K562 (cell line): ENCODE results near the gene SH2D4B. TPM values are rescaled to one million over a fixed set of nuclear protein-coding genes. Genes with fewer than 3 reads are reported as not detected.
A peak's percentile ranks its signal among the peaks of the same experiment; 100 is the strongest.

Experiments used
- DPF2 ChIP-seq: fragments of 450-650 bp; IDR thresholded peaks from 2 replicates; pipeline ENCODE4 v1.6.1; 2016
- FIP1L1 ChIP-seq: fragments of 200-400 bp; formaldehyde crosslinking; IDR thresholded peaks from 2 replicates; pipeline ENCODE4 v1.6.1; 2018; ENCODE audit warnings: mild to moderate bottlenecking, low read depth, low read length; ENCODE audit not compliant: poor library complexity, severe bottlenecking
- FOXM1 ChIP-seq, 2 experiments: fragments of 450-650 bp in 1 of 2; sonication (generic) in 1 of 2; formaldehyde crosslinking in 1 of 2; IDR thresholded peaks; 2 replicates each; pipeline versions ENCODE4 v1.6.1 to v1.9.0; 2017 to 2022; ENCODE audit warnings: low read depth in 2 of 2, mild to moderate bottlenecking in 2 of 2, missing genetic modification reagents in 1 of 2, moderate library complexity in 1 of 2
- HDAC1 ChIP-seq, 2 experiments: fragments of 450-650 bp; IDR thresholded peaks; 2 replicates each; pipeline ENCODE4 v1.6.1; 2016 to 2017; ENCODE audit warnings: inconsistent platforms in 1 of 2, mild to moderate bottlenecking in 1 of 2, moderate library complexity in 1 of 2
- LCOR ChIP-seq: sonication (generic); formaldehyde crosslinking; IDR thresholded peaks from 2 replicates; pipeline ENCODE4 v1.8.0; 2022; ENCODE audit warnings: mild to moderate bottlenecking, missing genetic modification reagents
- NEUROD1 ChIP-seq: fragments of 150-350 bp; IDR thresholded peaks from 2 replicates; pipeline ENCODE4 v1.6.1; 2014; ENCODE audit warnings: borderline replicate concordance, low read length, low read depth; ENCODE audit not compliant: partially characterized antibody
- NFE2 ChIP-seq: IDR thresholded peaks from 2 replicates; pipeline ENCODE4 v1.6.1; 2014; ENCODE audit warnings: antibody characterized with exemption, low read depth
- NR2C2 ChIP-seq, 2 experiments: fragments of 200-800 bp in 1 of 2; sonication (Bioruptor generic) in 1 of 2; sonication (generic) in 1 of 2; formaldehyde crosslinking in 1 of 2; IDR thresholded peaks; 2 replicates each; pipeline versions ENCODE4 v1.6.1 to v1.8.0; 2016 to 2022; ENCODE audit warnings: mild to moderate bottlenecking in 1 of 2, missing compliant biosample characterization in 1 of 2, missing genetic modification characterization in 1 of 2, missing genetic modification reagents in 1 of 2
- NR2F6 ChIP-seq: fragments of 450-650 bp; formaldehyde crosslinking; IDR thresholded peaks from 2 replicates; pipeline ENCODE4 v1.4.0; 2020; ENCODE audit warnings: mild to moderate bottlenecking
- POLR2AphosphoS5 ChIP-seq: IDR thresholded peaks from 2 replicates; pipeline ENCODE4 v1.6.1; 2011; ENCODE audit warnings: mild to moderate bottlenecking, low read depth, low read length, moderate library complexity; ENCODE audit not compliant: control insufficient read depth, insufficient read depth
- ZNF316 ChIP-seq: fragments of 450-650 bp; IDR thresholded peaks from 2 replicates; pipeline ENCODE4 v1.6.1; 2016
- ZNF398 ChIP-seq: fragments of 250-450 bp; sonication (Bioruptor Pico); IDR thresholded peaks from 2 replicates; pipeline ENCODE4 v1.8.0; 2021; ENCODE audit warnings: moderate library complexity, mild to moderate bottlenecking, inconsistent platforms
- polyA plus RNA-seq, 8 experiments: library from polyadenylated mRNA; depleted of rRNA in 4 of 8; stranded (reverse) in 5 of 8; unstranded in 3 of 8; fragments of >200 nt; fragmentation: Nextera tagmentation in 2 of 8; fragmentation: Illumina TruSeq in 1 of 8; extraction: Ambion mirVana in 2 of 8; extraction: Trizol in 1 of 8; gene quantifications; 2 replicates each; pipeline versions ENCODE4 v1.2.1 to v1.2.3, GENCODE V29; 2011 to 2014; ENCODE audit warnings: inconsistent platforms in 1 of 8, missing spikeins in 1 of 8
- total RNA-seq, 7 experiments: library from RNA; depleted of rRNA in 6 of 7; stranded (reverse); fragments of >200 nt in 6 of 7; fragmentation: Illumina TruSeq in 2 of 7; extraction: Trizol in 2 of 7; gene quantifications; 2 replicates each; pipeline versions ENCODE4 v1.2.1 to v1.2.3, GENCODE V29; 2011 to 2021; ENCODE audit warnings: low replicate concordance in 1 of 7
- TF ChIP-seq, protein P1 (sequence below), 2 experiments: fragments of 450-650 bp; IDR thresholded peaks; 2 replicates each; pipeline ENCODE4 v1.6.1; 2018; ENCODE audit warnings: mild to moderate bottlenecking in 2 of 2, low read depth in 1 of 2; ENCODE audit not compliant: partially characterized antibody in 2 of 2
- TF ChIP-seq, protein P2 (sequence below): sonication (generic); formaldehyde crosslinking; IDR thresholded peaks from 2 replicates; pipeline ENCODE4 v1.9.0; 2022; ENCODE audit warnings: mild to moderate bottlenecking, missing genetic modification reagents
- TF ChIP-seq, protein P3 (sequence below), 2 experiments: fragments of 450-650 bp; conservative IDR thresholded peaks; 2 replicates each; pipeline ENCODE4 v1.6.1; 2017; ENCODE audit warnings: mild to moderate bottlenecking in 2 of 2, moderate library complexity in 2 of 2

Gene SH2D4B
- total and polyA plus RNA-seq, 9 of the 15 experiments (the other 6 are each of a cell fraction or from before 2014, with no cell fraction given): 0.03 to 0.14 (median 0.04) TPM; not detected in 4

- no peak for TF ChIP-seq ZNF398
- TF ChIP-seq LCOR (CRISPR knock-in tag): peak; percentile 43; the same call in 1 of the 2 replicates
- peak; percentile 41; the same call in 1 of the 2 replicates for TF ChIP-seq ZNF316
- peak; percentile 75; the same call in 1 of the 2 replicates for TF ChIP-seq FOXM1 (IDR thresholded peaks at IDR 0.05; ENCODE audit: low read depth)
- no peak for TF ChIP-seq FOXM1 (CRISPR knock-in tag; IDR thresholded peaks at IDR 0.05; ENCODE audit: low read depth)
- 0 out of 2 replicates have a peak, but pooled peaks have one; percentile 51 for TF ChIP-seq NR2C2 (CRISPR knock-in tag; IDR thresholded peaks at IDR 0.05)
- peak; percentile 64 for TF ChIP-seq NR2C2 (tag; IDR thresholded peaks at IDR 0.05)
- TF ChIP-seq FIP1L1: no peak
- TF ChIP-seq, protein P1, sequence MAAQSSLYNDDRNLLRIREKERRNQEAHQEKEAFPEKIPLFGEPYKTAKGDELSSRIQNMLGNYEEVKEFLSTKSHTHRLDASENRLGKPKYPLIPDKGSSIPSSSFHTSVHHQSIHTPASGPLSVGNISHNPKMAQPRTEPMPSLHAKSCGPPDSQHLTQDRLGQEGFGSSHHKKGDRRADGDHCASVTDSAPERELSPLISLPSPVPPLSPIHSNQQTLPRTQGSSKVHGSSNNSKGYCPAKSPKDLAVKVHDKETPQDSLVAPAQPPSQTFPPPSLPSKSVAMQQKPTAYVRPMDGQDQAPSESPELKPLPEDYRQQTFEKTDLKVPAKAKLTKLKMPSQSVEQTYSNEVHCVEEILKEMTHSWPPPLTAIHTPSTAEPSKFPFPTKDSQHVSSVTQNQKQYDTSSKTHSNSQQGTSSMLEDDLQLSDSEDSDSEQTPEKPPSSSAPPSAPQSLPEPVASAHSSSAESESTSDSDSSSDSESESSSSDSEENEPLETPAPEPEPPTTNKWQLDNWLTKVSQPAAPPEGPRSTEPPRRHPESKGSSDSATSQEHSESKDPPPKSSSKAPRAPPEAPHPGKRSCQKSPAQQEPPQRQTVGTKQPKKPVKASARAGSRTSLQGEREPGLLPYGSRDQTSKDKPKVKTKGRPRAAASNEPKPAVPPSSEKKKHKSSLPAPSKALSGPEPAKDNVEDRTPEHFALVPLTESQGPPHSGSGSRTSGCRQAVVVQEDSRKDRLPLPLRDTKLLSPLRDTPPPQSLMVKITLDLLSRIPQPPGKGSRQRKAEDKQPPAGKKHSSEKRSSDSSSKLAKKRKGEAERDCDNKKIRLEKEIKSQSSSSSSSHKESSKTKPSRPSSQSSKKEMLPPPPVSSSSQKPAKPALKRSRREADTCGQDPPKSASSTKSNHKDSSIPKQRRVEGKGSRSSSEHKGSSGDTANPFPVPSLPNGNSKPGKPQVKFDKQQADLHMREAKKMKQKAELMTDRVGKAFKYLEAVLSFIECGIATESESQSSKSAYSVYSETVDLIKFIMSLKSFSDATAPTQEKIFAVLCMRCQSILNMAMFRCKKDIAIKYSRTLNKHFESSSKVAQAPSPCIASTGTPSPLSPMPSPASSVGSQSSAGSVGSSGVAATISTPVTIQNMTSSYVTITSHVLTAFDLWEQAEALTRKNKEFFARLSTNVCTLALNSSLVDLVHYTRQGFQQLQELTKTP (IDR thresholded peaks at IDR 0.05; ENCODE audit: low read depth in 1 of 2, partially characterized antibody in 2 of 2): no peak
- peak in 1 of 2 experiments; percentile 88; a peak in 2 of 4 replicates for TF ChIP-seq HDAC1 (IDR thresholded peaks at IDR 0.05)
- TF ChIP-seq, protein P2, sequence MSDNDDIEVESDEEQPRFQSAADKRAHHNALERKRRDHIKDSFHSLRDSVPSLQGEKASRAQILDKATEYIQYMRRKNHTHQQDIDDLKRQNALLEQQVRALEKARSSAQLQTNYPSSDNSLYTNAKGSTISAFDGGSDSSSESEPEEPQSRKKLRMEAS (CRISPR knock-in tag): peak; percentile 84
- TF ChIP-seq DPF2: peak; percentile 88
- TF ChIP-seq POLR2AphosphoS5: peak; percentile 94
- TF ChIP-seq NR2F6 (CRISPR knock-in tag): no peak
- TF ChIP-seq NEUROD1: peak; percentile 50
- TF ChIP-seq, protein P3, sequence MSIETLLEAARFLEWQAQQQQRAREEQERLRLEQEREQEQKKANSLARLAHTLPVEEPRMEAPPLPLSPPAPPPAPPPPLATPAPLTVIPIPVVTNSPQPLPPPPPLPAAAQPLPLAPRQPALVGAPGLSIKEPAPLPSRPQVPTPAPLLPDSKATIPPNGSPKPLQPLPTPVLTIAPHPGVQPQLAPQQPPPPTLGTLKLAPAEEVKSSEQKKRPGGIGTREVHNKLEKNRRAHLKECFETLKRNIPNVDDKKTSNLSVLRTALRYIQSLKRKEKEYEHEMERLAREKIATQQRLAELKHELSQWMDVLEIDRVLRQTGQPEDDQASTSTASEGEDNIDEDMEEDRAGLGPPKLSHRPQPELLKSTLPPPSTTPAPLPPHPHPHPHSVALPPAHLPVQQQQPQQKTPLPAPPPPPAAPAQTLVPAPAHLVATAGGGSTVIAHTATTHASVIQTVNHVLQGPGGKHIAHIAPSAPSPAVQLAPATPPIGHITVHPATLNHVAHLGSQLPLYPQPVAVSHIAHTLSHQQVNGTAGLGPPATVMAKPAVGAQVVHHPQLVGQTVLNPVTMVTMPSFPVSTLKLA (conservative IDR thresholded peaks at IDR 0.05): peak; percentile 84 to 93
- no peak for TF ChIP-seq NFE2
Observed at GRCh38 chr10:80497187-80498077, 40.3 kb upstream of the SH2D4B start (continued).
